H9 (cell line): ENCODE data around the gene EOLA2. TPM values are rescaled to one million over a fixed set of nuclear protein-coding genes. Genes with fewer than 3 reads are reported as not detected.

ENCODE experiments used
- DNase-seq: peaks from one replicate; pipeline ENCODE4 v3.0.0-alpha.2; 2017
- H2AFZ ChIP-seq: one replicate; pipeline ENCODE4 v1.6.1; 2013; ENCODE audit warnings: mild to moderate bottlenecking, low read length, control low read depth, moderate library complexity
- H2AK5ac ChIP-seq: 2 replicates; pipeline ENCODE4 v1.6.1; 2013; ENCODE audit warnings: low read length, control low read depth, mixed read lengths; ENCODE audit not compliant: insufficient read length
- H2BK120ac ChIP-seq: one replicate; pipeline ENCODE4 v1.6.1; 2013; ENCODE audit warnings: low read depth, mild to moderate bottlenecking, low read length, control low read depth, inconsistent platforms; ENCODE audit not compliant: poor library complexity, severe bottlenecking
- H2BK12ac ChIP-seq: 2 replicates; pipeline ENCODE4 v1.6.1; 2013; ENCODE audit warnings: low read length, control low read depth, mixed read lengths, low read depth; ENCODE audit not compliant: insufficient read length
- H2BK15ac ChIP-seq: 2 replicates; pipeline ENCODE4 v1.6.1; 2013; ENCODE audit warnings: low read depth, low read length, control low read depth
- H2BK20ac ChIP-seq: one replicate; pipeline ENCODE4 v1.6.1; 2013; ENCODE audit warnings: low read depth, mild to moderate bottlenecking, low read length, control low read depth, inconsistent platforms; ENCODE audit not compliant: poor library complexity, severe bottlenecking
- H2BK5ac ChIP-seq: 2 replicates; pipeline ENCODE4 v1.6.1; 2013; ENCODE audit warnings: low read length, control low read depth, mixed read lengths; ENCODE audit not compliant: insufficient read length
- H3K14ac ChIP-seq: 2 replicates; pipeline ENCODE4 v1.6.1; 2013; ENCODE audit warnings: low read length, control low read depth; ENCODE audit not compliant: insufficient read depth
- H3K18ac ChIP-seq: 2 replicates; pipeline ENCODE4 v1.6.1; 2013; ENCODE audit warnings: low read depth, mild to moderate bottlenecking, mixed read lengths, low read length, control low read depth; ENCODE audit not compliant: insufficient read length
- H3K23ac ChIP-seq: 2 replicates; pipeline ENCODE4 v1.6.1; 2013; ENCODE audit warnings: low read length, control low read depth, mixed read lengths, low read depth; ENCODE audit not compliant: insufficient read length
- H3K23me2 ChIP-seq: 2 replicates; pipeline ENCODE4 v1.6.1; 2013; ENCODE audit warnings: low read depth, mild to moderate bottlenecking, mixed read lengths, low read length, control low read depth; ENCODE audit not compliant: insufficient read length, poor library complexity, severe bottlenecking
- H3K27ac ChIP-seq: 2 replicates; pipeline ENCODE4 v1.5.1; 2013; ENCODE audit warnings: low read length, control low read depth, mixed read lengths, low read depth; ENCODE audit not compliant: insufficient read length
- H3K27me3 ChIP-seq: 2 replicates; pipeline ENCODE4 v1.6.1; 2013; ENCODE audit warnings: low read length, control low read depth, inconsistent platforms; ENCODE audit not compliant: insufficient read depth
- H3K4ac ChIP-seq: 2 replicates; pipeline ENCODE4 v1.6.1; 2013; ENCODE audit warnings: low read depth, mild to moderate bottlenecking, control low read depth, inconsistent platforms, low read length, moderate library complexity
- H3K4me1 ChIP-seq: 2 replicates; pipeline ENCODE4 v1.6.1; 2013; ENCODE audit warnings: low read length, control low read depth, inconsistent platforms; ENCODE audit not compliant: insufficient read depth
- H3K4me2 ChIP-seq: 2 replicates; pipeline ENCODE4 v1.6.1; 2013; ENCODE audit warnings: low read length, control low read depth, mixed read lengths; ENCODE audit not compliant: insufficient read length, insufficient read depth
- H3K56ac ChIP-seq: 2 replicates; pipeline ENCODE4 v1.6.1; 2013; ENCODE audit warnings: low read depth, mild to moderate bottlenecking, mixed read lengths, low read length, control low read depth; ENCODE audit not compliant: insufficient read length
- H3K79me1 ChIP-seq: 2 replicates; pipeline ENCODE4 v1.6.1; 2013; ENCODE audit warnings: low read depth, mild to moderate bottlenecking, moderate library complexity, low read length, control low read depth, inconsistent platforms; ENCODE audit not compliant: insufficient read depth, poor library complexity, severe bottlenecking
- H3K79me2 ChIP-seq: 2 replicates; pipeline ENCODE4 v1.6.1; 2013; ENCODE audit warnings: low read length, control low read depth, inconsistent platforms; ENCODE audit not compliant: insufficient read depth
- H3K9ac ChIP-seq: 2 replicates; pipeline ENCODE4 v1.6.1; 2013; ENCODE audit warnings: low read length, control low read depth, mixed read lengths; ENCODE audit not compliant: insufficient read length; ENCODE audit errors: extremely low read depth
- H3K9me3 ChIP-seq: one replicate; pipeline ENCODE4 v1.6.1; 2013; ENCODE audit warnings: low read depth, low read length, inconsistent platforms; ENCODE audit not compliant: control insufficient read depth
- H3T11ph ChIP-seq: one replicate; pipeline ENCODE4 v1.6.1; 2013; ENCODE audit warnings: mild to moderate bottlenecking, low read length, control low read depth, inconsistent platforms
- H4K20me1 ChIP-seq: one replicate; pipeline ENCODE4 v1.6.1; 2013; ENCODE audit not compliant: control insufficient read depth, insufficient read length, insufficient read depth
- H4K5ac ChIP-seq: 2 replicates; pipeline ENCODE4 v1.6.1; 2013; ENCODE audit warnings: low read depth, mild to moderate bottlenecking, mixed read lengths, low read length, control low read depth; ENCODE audit not compliant: insufficient read length
- H4K8ac ChIP-seq: replicated peaks from 2 replicates; pipeline ENCODE4 v1.6.1; 2013; ENCODE audit warnings: low read length, control low read depth, mixed read lengths, low read depth; ENCODE audit not compliant: insufficient read length
- H4K91ac ChIP-seq: 2 replicates; pipeline ENCODE4 v1.6.1; 2013; ENCODE audit warnings: low read depth, mild to moderate bottlenecking, moderate library complexity, mixed read lengths, low read length, control low read depth; ENCODE audit not compliant: insufficient read length
- H3K27ac Mint-ChIP-seq, 3 experiments: 2 replicates in 2 of 3; 3 replicates in 1 of 3; pipeline ENCODE4 v1.8.0; 2020 to 2021; ENCODE audit warnings: mixed read lengths in 3 of 3, mild to moderate bottlenecking in 1 of 3, moderate library complexity in 1 of 3
- H3K27me3 Mint-ChIP-seq: 2 replicates; pipeline ENCODE4 v1.8.0; 2021; ENCODE audit warnings: low read depth, mild to moderate bottlenecking, moderate library complexity, mixed read lengths
- H3K36me3 Mint-ChIP-seq, 3 experiments: 2 replicates in 2 of 3; 3 replicates in 1 of 3; pipeline ENCODE4 v1.8.0; 2020 to 2021; ENCODE audit warnings: low read depth in 3 of 3, mixed read lengths in 3 of 3; ENCODE audit not compliant: insufficient read depth in 1 of 3
- H3K4me1 Mint-ChIP-seq, 2 experiments: 2 replicates each; pipeline ENCODE4 v1.8.0; 2020; ENCODE audit warnings: mixed read lengths in 2 of 2
- H3K4me3 Mint-ChIP-seq, 2 experiments: 2 replicates in 1 of 2; 3 replicates in 1 of 2; pipeline ENCODE4 v1.8.0; 2020 to 2021; ENCODE audit warnings: mild to moderate bottlenecking in 2 of 2, mixed read lengths in 2 of 2, moderate library complexity in 1 of 2
- H3K9me3 Mint-ChIP-seq, 2 experiments: 2 replicates in 1 of 2; 3 replicates in 1 of 2; pipeline ENCODE4 v1.8.0; 2020; ENCODE audit warnings: mild to moderate bottlenecking in 2 of 2, mixed read lengths in 2 of 2, moderate library complexity in 1 of 2
- WGBS: extraction: QIAGEN DNeasy Blood & Tissue Kit; methylation state at CpG from one replicate; pipeline ENCODE4 v1.1.7; 2013; ENCODE audit warnings: missing lambda C conversion rate, low lambda C conversion rate, mixed read lengths; ENCODE audit not compliant: insufficient read length; ENCODE audit errors: extremely low coverage; 5-methylcytosine and 5-hydroxymethylcytosine counted together
- total RNA-seq: library from RNA; stranded (reverse); gene quantifications from 2 replicates; pipeline ENCODE4 v1.2.1, GENCODE V29; 2021
- TF ChIP-seq, protein P1 (sequence below): fragments of 200-600 bp; sonication (generic); conservative IDR thresholded peaks from 3 replicates; pipeline ENCODE4 v1.8.0; 2021; ENCODE audit warnings: antibody characterized with exemption, mild to moderate bottlenecking

The EOLA2 gene
- total RNA-seq, 1 experiment from 2014 or later: 38.9 TPM

DNA sequence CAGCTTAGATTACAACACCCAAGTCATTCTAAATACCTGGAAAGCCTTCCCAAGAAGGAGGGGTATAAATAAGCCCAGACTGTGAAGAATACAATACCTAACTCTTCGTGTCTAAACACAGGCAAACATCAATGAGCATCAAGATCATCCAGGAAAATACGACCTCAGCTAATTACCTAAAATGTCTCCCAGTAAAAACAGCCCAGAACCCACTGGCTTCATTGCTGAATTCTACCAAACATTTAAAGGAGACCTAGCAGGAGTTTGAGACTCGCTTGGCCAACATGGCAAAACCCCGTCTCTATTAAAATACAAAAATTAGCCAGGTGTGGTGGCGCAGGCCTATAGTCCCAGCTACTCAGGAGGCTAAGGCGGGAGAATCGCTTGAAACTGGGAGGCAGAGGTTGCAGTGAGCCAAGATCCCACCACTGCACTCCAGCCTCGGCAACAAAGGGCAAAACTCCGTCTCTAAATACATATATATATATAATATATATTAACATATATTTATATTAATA, 28.1 kb downstream of the EOLA2 start:
- Histone ChIP-seq H3K9me3 (peaks cover 30% of the 10 kb centered on the region), H2AK5ac (no peak overlapping the region), H2BK12ac (no peak overlapping the region), H3K79me1 (no peaks in the 10 kb centered on the region), H3K14ac (no peak overlapping the region), H3K79me2 (no peaks in the 10 kb centered on the region), H3K27ac (no peak overlapping the region), H2BK5ac (no peak overlapping the region), H4K8ac (no peak overlapping the region), H3K9ac (no peak overlapping the region), H3K27me3 (no peaks in the 10 kb centered on the region), H2BK120ac (no peak overlapping the region), H3K56ac (no peak overlapping the region), H3K4me1 (no peaks in the 10 kb centered on the region), H3K23me2 (no peaks in the 10 kb centered on the region), H3K4me2 (no peak overlapping the region), H2BK15ac (no peak overlapping the region), H3K23ac (no peak overlapping the region), H2AFZ (no peak overlapping the region), H3T11ph (no peak overlapping the region), H4K5ac (no peak overlapping the region), H4K91ac (no peak overlapping the region), H3K18ac (no peak overlapping the region), H4K20me1 (no peaks in the 10 kb centered on the region), H2BK20ac (no peak overlapping the region), H3K4ac (no peak overlapping the region)
- H3K9me3 Mint-ChIP-seq: peaks cover 40 to 61% of the 10 kb centered on the region in 2 experiments
- DNase-seq: no peak
- H3K4me1 Mint-ChIP-seq: no peaks in the 10 kb centered on the region
- H3K27ac Mint-ChIP-seq: no peak overlapping the region
- peaks cover 1% of the 10 kb centered on the region; the same call in 1 of the 2 replicates for H3K27me3 Mint-ChIP-seq
- WGBS: no CpG with 5 or more reads among the region's 9 CpGs
- H3K4me3 Mint-ChIP-seq: no peak overlapping the region
- TF ChIP-seq, protein P1, sequence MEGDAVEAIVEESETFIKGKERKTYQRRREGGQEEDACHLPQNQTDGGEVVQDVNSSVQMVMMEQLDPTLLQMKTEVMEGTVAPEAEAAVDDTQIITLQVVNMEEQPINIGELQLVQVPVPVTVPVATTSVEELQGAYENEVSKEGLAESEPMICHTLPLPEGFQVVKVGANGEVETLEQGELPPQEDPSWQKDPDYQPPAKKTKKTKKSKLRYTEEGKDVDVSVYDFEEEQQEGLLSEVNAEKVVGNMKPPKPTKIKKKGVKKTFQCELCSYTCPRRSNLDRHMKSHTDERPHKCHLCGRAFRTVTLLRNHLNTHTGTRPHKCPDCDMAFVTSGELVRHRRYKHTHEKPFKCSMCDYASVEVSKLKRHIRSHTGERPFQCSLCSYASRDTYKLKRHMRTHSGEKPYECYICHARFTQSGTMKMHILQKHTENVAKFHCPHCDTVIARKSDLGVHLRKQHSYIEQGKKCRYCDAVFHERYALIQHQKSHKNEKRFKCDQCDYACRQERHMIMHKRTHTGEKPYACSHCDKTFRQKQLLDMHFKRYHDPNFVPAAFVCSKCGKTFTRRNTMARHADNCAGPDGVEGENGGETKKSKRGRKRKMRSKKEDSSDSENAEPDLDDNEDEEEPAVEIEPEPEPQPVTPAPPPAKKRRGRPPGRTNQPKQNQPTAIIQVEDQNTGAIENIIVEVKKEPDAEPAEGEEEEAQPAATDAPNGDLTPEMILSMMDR: no peak
- peaks cover 0 to 4% (median 3%) of the 10 kb centered on the region in 3 experiments; a peak in 3 of 7 replicates for H3K36me3 Mint-ChIP-seq
